Left lung (tissue), 10 donors: ENCODE data around the gene FRMD7. TPM values are rescaled to one million over a fixed set of nuclear protein-coding genes. Genes with fewer than 3 reads are reported as not detected.

Experiments used
- ATAC-seq: fragments of 200-7000 bp; cut with Tn5 transposase; one replicate; pipeline ENCODE4 v1.9.1; 2020; ENCODE audit warnings: moderate library complexity
- DNase-seq, 4 donors: peaks; one replicate each; pipeline ENCODE4 v3.0.0-alpha.2; 2013 to 2020
- H3K27ac ChIP-seq, 2 donors: fragments of 200-600 bp; sonication (generic) in 1 of 2; one replicate each; pipeline versions ENCODE4 v1.5.0 to v1.8.0; 2020 to 2021
- H3K27me3 ChIP-seq, 2 donors: fragments of 200-600 bp; sonication (generic) in 1 of 2; one replicate each; pipeline versions ENCODE4 v1.5.0 to v1.8.0; 2020 to 2021
- H3K36me3 ChIP-seq, 2 donors: fragments of 200-600 bp; sonication (generic) in 1 of 2; one replicate each; pipeline versions ENCODE4 v1.5.0 to v1.8.0; 2020 to 2021
- H3K4me1 ChIP-seq, 2 donors: fragments of 200-600 bp; one replicate each; pipeline ENCODE4 v1.8.0; 2021
- H3K4me3 ChIP-seq, 2 donors: fragments of 200-600 bp; sonication (generic) in 1 of 2; one replicate each; pipeline versions ENCODE4 v1.5.0 to v1.8.0; 2020 to 2021; ENCODE audit warnings: mild to moderate bottlenecking in 1 of 2
- H3K9me3 ChIP-seq, 2 donors: fragments of 200-600 bp; sonication (generic) in 1 of 2; one replicate each; pipeline versions ENCODE4 v1.5.0 to v1.8.0; 2020 to 2021
- intact Hi-C, 2 donors: fragments of 100-400 bp; cut with DNase I; formaldehyde crosslinking; loops; one replicate each; pipeline versions ENCODE4 v1.11.2 to v1.14.2; 2022
- polyA plus RNA-seq, 6 donors: library from polyadenylated mRNA; unstranded; fragments of 120-200 nt; gene quantifications; one replicate each; pipeline ENCODE4 v1.2.1, GENCODE V29; 2013; ENCODE audit not compliant: insufficient read length in 6 of 6
- total RNA-seq, 2 donors: library from RNA; stranded (reverse); fragmentation: NEBNext Ultra II Directional; extraction: Animal tissue kit (Norgen Biotek cat#: 25700); gene quantifications; one replicate each; pipeline ENCODE4 v1.2.1, GENCODE V29; 2021
- TF ChIP-seq, protein P1 (sequence below), 2 donors: fragments of 200-600 bp; sonication (generic) in 1 of 2; IDR thresholded peaks; one replicate each; pipeline versions ENCODE4 v1.5.0 to v1.8.0; 2021; ENCODE audit warnings: antibody characterized with exemption in 2 of 2
- donor health status: DM: no; HTN: yes; CAD: no.
- donor health status: DM: no; HTN: no; CAD: no.

FRMD7 gene
- total and polyA plus RNA-seq, 8 donors: not detected

GRCh38 chrX:132041015-132041414 is 86.8 kb downstream of the FRMD7 start:
- ATAC-seq (no peak), DNase-seq (no peak)
- intact Hi-C loops: no loop called here
- no peaks in the 10 kb centered on the region for H3K9me3 ChIP-seq
- H3K4me1 ChIP-seq: no peaks in the 10 kb centered on the region
- TF ChIP-seq, protein P1, sequence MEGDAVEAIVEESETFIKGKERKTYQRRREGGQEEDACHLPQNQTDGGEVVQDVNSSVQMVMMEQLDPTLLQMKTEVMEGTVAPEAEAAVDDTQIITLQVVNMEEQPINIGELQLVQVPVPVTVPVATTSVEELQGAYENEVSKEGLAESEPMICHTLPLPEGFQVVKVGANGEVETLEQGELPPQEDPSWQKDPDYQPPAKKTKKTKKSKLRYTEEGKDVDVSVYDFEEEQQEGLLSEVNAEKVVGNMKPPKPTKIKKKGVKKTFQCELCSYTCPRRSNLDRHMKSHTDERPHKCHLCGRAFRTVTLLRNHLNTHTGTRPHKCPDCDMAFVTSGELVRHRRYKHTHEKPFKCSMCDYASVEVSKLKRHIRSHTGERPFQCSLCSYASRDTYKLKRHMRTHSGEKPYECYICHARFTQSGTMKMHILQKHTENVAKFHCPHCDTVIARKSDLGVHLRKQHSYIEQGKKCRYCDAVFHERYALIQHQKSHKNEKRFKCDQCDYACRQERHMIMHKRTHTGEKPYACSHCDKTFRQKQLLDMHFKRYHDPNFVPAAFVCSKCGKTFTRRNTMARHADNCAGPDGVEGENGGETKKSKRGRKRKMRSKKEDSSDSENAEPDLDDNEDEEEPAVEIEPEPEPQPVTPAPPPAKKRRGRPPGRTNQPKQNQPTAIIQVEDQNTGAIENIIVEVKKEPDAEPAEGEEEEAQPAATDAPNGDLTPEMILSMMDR (IDR thresholded peaks at IDR 0.05): no peak
- H3K27me3 ChIP-seq: peaks cover 0 to 32% of the 10 kb centered on the region in 2 donors
- H3K36me3 ChIP-seq: no peaks in the 10 kb centered on the region
- no peak overlapping the region for H3K4me3 ChIP-seq
- H3K27ac ChIP-seq: no peak overlapping the region

GRCh38 chrX:132040066-132040465 is 87.8 kb downstream of the FRMD7 start:
- intact Hi-C loops: no loop called here
- H3K4me1 ChIP-seq: no peaks in the 10 kb centered on the region
- peaks cover 0 to 37% of the 10 kb centered on the region in 2 donors for H3K27me3 ChIP-seq
- DNase-seq: no peak
- no peaks in the 10 kb centered on the region for H3K36me3 ChIP-seq
- no peaks in the 10 kb centered on the region for H3K9me3 ChIP-seq
- TF ChIP-seq, protein P1 (IDR thresholded peaks at IDR 0.05): no peak
- no peak overlapping the region for H3K27ac ChIP-seq
- H3K4me3 ChIP-seq: no peak overlapping the region
- no peak for ATAC-seq

- ATAC-seq: no peak
- peaks cover 0 to 32% of the 10 kb centered on the region in 2 donors for H3K27me3 ChIP-seq
- no peaks in the 10 kb centered on the region for H3K9me3 ChIP-seq
- intact Hi-C loops: no loop called here
- no peaks in the 10 kb centered on the region for H3K36me3 ChIP-seq
- H3K4me1 ChIP-seq: no peaks in the 10 kb centered on the region
- H3K4me3 ChIP-seq: no peak overlapping the region
- TF ChIP-seq, protein P1 (IDR thresholded peaks at IDR 0.05): no peak
- DNase-seq: no peak
- H3K27ac ChIP-seq: no peak overlapping the region
Measured at GRCh38 chrX:132037479-132037993, 90.3 kb downstream of the FRMD7 start.

GRCh38 chrX:132034648-132035047 is 93.2 kb downstream of the FRMD7 start:
- DNase-seq (no peak), ATAC-seq (no peak)
- Histone ChIP-seq H3K9me3 (no peaks in the 10 kb centered on the region), H3K27ac (no peak overlapping the region), H3K4me1 (no peaks in the 10 kb centered on the region), H3K36me3 (no peaks in the 10 kb centered on the region), H3K4me3 (no peak overlapping the region), H3K27me3 (peaks cover 0 to 20% of the 10 kb centered on the region in 2 donors)
- TF ChIP-seq, protein P1 (IDR thresholded peaks at IDR 0.05): no peak
- intact Hi-C loops: no loop called here

GRCh38 chrX:132033166-132033565 is 94.7 kb downstream of the FRMD7 start:
- no peak overlapping the region for H3K27ac ChIP-seq
- H3K4me1 ChIP-seq: no peaks in the 10 kb centered on the region
- intact Hi-C loops: no loop called here
- no peak overlapping the region for H3K4me3 ChIP-seq
- DNase-seq (no peak), ATAC-seq (no peak)
- peaks cover 0 to 17% of the 10 kb centered on the region in 2 donors for H3K27me3 ChIP-seq
- no peaks in the 10 kb centered on the region for H3K36me3 ChIP-seq
- TF ChIP-seq, protein P1 (IDR thresholded peaks at IDR 0.05): no peak
- H3K9me3 ChIP-seq: no peaks in the 10 kb centered on the region
